Muscle of arm (tissue), 12 donors: ENCODE measurements around the gene METTL26. TPM values are rescaled to one million over a fixed set of nuclear protein-coding genes. Genes with fewer than 3 reads are reported as not detected.

ENCODE experiments used
- DNase-seq: peaks from one replicate; pipeline ENCODE4 v3.0.0-alpha.2; 2013
- polyA plus RNA-seq, 12 donors: library from polyadenylated mRNA; unstranded; fragments of 120-200 nt; gene quantifications; one replicate each; pipeline ENCODE4 v1.2.1, GENCODE V29; 2013; ENCODE audit not compliant: insufficient read length in 12 of 12

The METTL26 gene
- polyA plus RNA-seq, 12 donors: 28.9 to 48.1 (median 35.5) TPM; not detected in 1

GRCh38 chr16:677316-678190 is 41.4 kb upstream of the METTL26 start:
- no peak for DNase-seq

GRCh38 chr16:676913-677312 is 40.8 kb upstream of the METTL26 start:
- no peak for DNase-seq

DNA sequence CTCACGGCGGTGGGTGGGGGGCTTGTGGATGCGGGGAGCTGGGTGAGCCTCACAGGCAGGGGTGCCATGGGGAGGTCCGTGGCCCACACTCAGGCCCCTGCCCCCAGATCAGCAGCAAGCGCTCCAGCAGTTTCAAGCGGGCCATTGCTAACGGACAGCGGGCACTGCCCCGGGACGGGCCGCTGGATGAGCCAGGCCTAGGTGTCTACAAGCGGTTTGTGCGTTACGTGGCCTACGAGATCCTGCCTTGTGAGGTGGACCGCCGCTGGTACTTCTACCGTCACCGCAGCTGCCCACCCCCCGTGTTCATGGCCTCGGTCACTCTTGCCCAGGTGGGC is 40.4 kb upstream of the METTL26 start:
- DNase-seq: no peak

GRCh38 chr16:675884-676564 is 39.9 kb upstream of the METTL26 start:
- no peak for DNase-seq

- no peak for DNase-seq
Observed at GRCh38 chr16:674968-675883, 39.1 kb upstream of the METTL26 start, which contains the start of gene RHBDL1. Gene RHBDL1 (plus strand): TSS chr16:675671. CDS start chr16:675791, 120 bp downstream.

- no peak for DNase-seq
Observed at GRCh38 chr16:674214-674881, 38.2 kb upstream of the METTL26 start.

- DNase-seq: no peak
Observed at GRCh38 chr16:673399-673991, 37.4 kb upstream of the METTL26 start.

GRCh38 chr16:672851-673250 is 36.7 kb upstream of the METTL26 start:
- no peak for DNase-seq

GRCh38 chr16:672371-672770 is 36.3 kb upstream of the METTL26 start:
- no peak for DNase-seq

DNA sequence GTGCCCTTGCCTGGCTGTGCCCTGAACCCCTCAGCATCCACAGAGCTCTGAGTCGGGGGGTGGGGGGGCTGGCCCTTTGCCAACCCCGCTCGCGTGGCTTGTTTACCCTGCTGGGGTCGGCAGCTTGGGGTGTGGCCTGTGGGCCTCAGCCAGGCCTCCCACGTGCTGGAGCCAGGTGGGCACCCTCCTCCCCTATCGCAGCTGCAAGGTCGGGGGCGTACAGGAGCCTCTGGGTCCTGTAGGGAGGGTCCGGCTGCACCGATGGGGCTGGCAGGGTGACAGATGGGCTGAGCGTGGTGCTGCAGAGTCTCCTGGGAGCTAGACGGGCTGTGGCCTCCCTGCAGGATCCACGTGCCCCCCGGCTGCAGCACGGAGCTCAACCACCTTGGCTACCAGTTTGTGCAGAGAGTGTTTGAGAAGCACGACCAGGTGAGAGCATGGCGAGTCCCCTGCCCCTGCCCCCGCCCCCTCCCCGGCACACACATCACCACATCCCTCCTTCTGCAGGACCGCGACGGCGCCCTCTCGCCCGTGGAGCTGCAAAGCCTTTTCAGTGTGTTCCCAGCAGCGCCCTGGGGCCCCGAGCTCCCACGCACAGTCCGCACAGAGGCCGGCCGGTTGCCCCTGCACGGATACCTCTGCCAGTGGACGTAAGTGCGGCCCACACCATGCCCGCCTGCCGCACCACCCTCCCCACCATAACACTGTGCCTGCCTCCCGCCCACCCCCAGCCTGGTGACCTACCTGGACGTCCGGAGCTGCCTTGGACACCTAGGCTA is 35.4 kb upstream of the METTL26 start:
- DNase-seq: no peak

DNA sequence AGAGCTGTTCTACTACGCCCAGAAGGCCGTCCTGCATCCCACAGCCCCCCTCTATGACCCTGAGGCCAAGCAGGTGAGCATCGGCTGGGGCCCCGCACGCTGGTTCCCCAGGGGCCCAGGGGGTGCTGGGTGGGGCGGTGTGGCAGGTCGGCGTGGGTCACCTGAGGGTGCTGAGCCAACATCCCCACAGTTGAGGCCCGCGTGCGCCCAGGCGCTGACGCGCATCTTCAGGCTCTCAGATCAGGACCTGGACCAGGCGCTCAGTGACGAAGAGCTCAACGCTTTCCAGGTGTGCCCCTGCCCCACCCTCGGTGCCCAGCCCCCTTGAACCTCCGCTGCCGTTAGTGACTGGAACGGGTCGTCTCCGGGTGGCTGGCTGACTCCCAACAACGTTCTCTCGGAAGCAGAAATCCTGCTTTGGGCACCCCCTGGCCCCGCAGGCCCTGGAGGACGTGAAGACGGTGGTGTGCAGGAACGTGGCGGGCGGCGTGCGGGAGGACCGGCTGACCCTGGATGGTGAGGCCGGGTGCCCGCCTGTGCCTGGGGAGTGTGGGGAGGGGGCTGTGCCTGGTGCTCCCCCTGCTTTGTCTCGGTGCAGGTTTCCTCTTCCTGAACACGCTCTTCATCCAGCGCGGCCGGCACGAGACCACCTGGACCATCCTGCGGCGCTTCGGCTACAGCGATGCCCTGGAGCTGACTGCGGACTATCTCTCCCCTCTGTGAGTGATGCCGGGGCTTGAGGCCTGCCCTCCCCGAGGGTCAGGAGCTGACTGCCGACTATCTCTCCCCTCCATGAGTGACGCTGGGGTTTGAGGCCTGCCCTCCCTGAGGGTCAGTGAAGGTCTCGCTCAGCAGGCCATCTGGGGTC is 34.6 kb upstream of the METTL26 start:
- no peak for DNase-seq

- no peak for DNase-seq
Observed at GRCh38 chr16:669666-670065, 33.6 kb upstream of the METTL26 start.

GRCh38 chr16:668519-669171 is 32.5 kb upstream of the METTL26 start:
- no peak for DNase-seq

- peak; percentile 86 for DNase-seq
Observed at GRCh38 chr16:667780-668518, 31.8 kb upstream of the METTL26 start, which contains the start of gene RHOT2. Gene RHOT2 (plus strand): TSS chr16:668132. CDS start chr16:668200, 68 bp downstream.

- no peak for DNase-seq
Observed at GRCh38 chr16:667113-667779, 31.1 kb upstream of the METTL26 start.

DNA sequence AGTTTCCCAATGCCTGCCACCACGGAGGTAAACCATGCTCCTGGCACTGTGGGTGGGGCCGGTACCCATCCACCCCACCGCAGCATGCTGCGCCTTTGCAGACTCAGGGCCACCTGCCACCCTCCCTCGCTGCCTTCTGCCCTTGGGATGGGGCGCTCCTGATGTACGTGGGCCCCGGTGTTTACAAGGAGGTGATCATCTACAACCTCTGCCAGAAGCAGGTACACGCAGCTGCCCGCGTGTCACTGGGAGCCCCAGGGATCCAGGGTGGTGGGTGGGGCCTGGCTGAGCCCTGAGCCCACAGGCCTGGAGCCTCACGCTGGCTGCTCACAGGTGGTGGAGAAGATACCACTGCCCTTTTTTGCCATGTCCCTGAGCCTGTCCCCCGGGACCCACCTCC is 30.5 kb upstream of the METTL26 start:
- DNase-seq: no peak

DNA sequence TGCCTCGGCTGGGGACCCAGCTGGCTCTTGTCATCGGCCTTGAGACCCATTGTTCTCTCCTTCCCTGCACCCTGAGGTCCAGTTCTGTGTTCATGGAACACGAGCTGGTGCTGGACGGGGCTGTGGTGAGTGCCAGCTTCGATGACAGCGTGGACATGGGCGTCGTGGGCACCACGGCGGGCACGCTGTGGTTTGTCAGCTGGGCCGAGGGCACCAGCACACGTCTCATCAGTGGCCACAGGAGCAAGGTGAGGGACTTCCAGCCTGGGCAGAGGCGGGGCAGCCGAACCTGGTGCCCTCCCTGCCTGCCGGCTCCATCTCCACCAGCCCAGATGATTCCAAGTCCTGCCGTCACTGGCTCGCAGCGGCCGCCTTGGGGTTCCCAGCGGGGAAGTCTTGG is 26.5 kb upstream of the METTL26 start:
- no peak for DNase-seq
